Endothelial cell of umbilical vein (primary cell): ENCODE results near the gene UBAC1. TPM values are rescaled to one million over a fixed set of nuclear protein-coding genes. Genes with fewer than 3 reads are reported as not detected.

Experiments used
- BruUV-seq: library from RNA; stranded (reverse); fragments of 400-500 nt; replicated peaks from 2 replicates; lab custom pipeline; 2021; lab: Mats Ljungman, UMichigan
- CTCF ChIA-PET: fragments of 300-600, 350-600 bp; sonication (Branson Sonifier 250); formaldehyde crosslinking; loops from one replicate; lab custom pipeline; 2021; ENCODE audit warnings: antibody characterized with exemption, inconsistent platforms; lab: Charles Lee
- POLR2A ChIA-PET: fragments of 300-600, 350-600 bp; sonication (Branson Sonifier 250); formaldehyde crosslinking; loops from one replicate; lab custom pipeline; 2021; ENCODE audit warnings: antibody characterized with exemption, inconsistent platforms; lab: Charles Lee
- DNase-seq: peaks from one replicate; pipeline ENCODE4 v3.0.0-alpha.2; 2011; ENCODE audit warnings: low read depth, low spot score
- FAIRE-seq: peaks from 2 replicates; lab custom pipeline; 2011; peaks lifted over from hg19 to GRCh38; lab: Jason Lieb, UNC
- H2AFZ ChIP-seq: 2 replicates; pipeline ENCODE4 v1.6.0; 2012; ENCODE audit warnings: low read depth, low read length, control low read depth, inconsistent platforms
- H3K27ac ChIP-seq: 2 replicates; pipeline ENCODE4 v1.5.1; 2011; ENCODE audit warnings: low read depth, mild to moderate bottlenecking, control low read depth, low read length, moderate library complexity; ENCODE audit not compliant: insufficient read depth
- H3K27me3 ChIP-seq, 2 experiments: 2 replicates each; pipeline versions ENCODE4 v1.6.0 to v1.6.1; 2011; ENCODE audit warnings: low read length in 2 of 2, mixed read lengths in 1 of 2; ENCODE audit not compliant: control insufficient read depth in 2 of 2, insufficient read depth in 2 of 2
- H3K36me3 ChIP-seq, 2 experiments: 2 replicates in 1 of 2; 3 replicates in 1 of 2; pipeline ENCODE4 v1.5.1; 2011; ENCODE audit warnings: low read length in 2 of 2, mild to moderate bottlenecking in 1 of 2, moderate library complexity in 1 of 2; ENCODE audit not compliant: control insufficient read depth in 2 of 2, insufficient read depth in 2 of 2; ENCODE audit errors: extremely low read depth in 1 of 2
- H3K4me1 ChIP-seq: 3 replicates; pipeline ENCODE4 v1.5.1; 2011; ENCODE audit warnings: mild to moderate bottlenecking, low read length; ENCODE audit not compliant: control insufficient read depth, insufficient read depth; ENCODE audit errors: extremely low read depth
- H3K4me2 ChIP-seq: 2 replicates; pipeline ENCODE4 v1.6.1; 2011; ENCODE audit warnings: low read length, control low read depth, mixed read lengths; ENCODE audit not compliant: insufficient read depth
- H3K4me3 ChIP-seq, 3 experiments: fragments of 200-600 bp in 1 of 3; sonication (generic), shearing (Covaris generic) in 1 of 3; replicated peaks in 1 of 3; 2 replicates each; pipeline ENCODE4 v1.5.1; 2011 to 2016; ENCODE audit warnings: control low read depth in 3 of 3, low read length in 3 of 3, mild to moderate bottlenecking in 2 of 3, inconsistent platforms in 1 of 3, low read depth in 1 of 3, moderate library complexity in 1 of 3; ENCODE audit not compliant: insufficient read depth in 1 of 3
- H3K79me2 ChIP-seq: 2 replicates; pipeline ENCODE4 v1.6.0; 2012; ENCODE audit warnings: low read length, inconsistent platforms; ENCODE audit not compliant: control insufficient read depth, insufficient read depth
- H3K9ac ChIP-seq: replicated peaks from 2 replicates; pipeline ENCODE3; 2011; ENCODE audit warnings: low read length, control low read depth; ENCODE audit not compliant: insufficient read depth; ENCODE audit errors: extremely low read depth
- H3K9me1 ChIP-seq: replicated peaks from 3 replicates; pipeline ENCODE4 v1.6.0; 2011; ENCODE audit warnings: mild to moderate bottlenecking, low read length; ENCODE audit not compliant: control insufficient read depth, insufficient read depth; ENCODE audit errors: extremely low read depth
- H3K9me3 ChIP-seq: replicated peaks from 2 replicates; pipeline ENCODE4 v1.5.1; 2012; ENCODE audit warnings: low read length, inconsistent platforms; ENCODE audit not compliant: control insufficient read depth, insufficient read depth
- H4K20me1 ChIP-seq: replicated peaks from 2 replicates; pipeline ENCODE3; 2011; ENCODE audit warnings: mild to moderate bottlenecking, low read length; ENCODE audit not compliant: control insufficient read depth, insufficient read depth; ENCODE audit errors: extremely low read depth
- CTCF ChIP-seq, 2 donors: IDR thresholded peaks; 1 replicate in 1 of 2; 2 replicates in 1 of 2; pipeline ENCODE4 v1.5.1; 2011; ENCODE audit warnings: low read length in 2 of 2, mild to moderate bottlenecking in 2 of 2, moderate library complexity in 2 of 2, control low read depth in 1 of 2, inconsistent platforms in 1 of 2, low read depth in 1 of 2; ENCODE audit not compliant: insufficient read depth in 1 of 2; ENCODE audit errors: extremely low read depth in 1 of 2
- EZH2 ChIP-seq: IDR thresholded peaks from 2 replicates; pipeline ENCODE4 v1.6.1; 2012; ENCODE audit warnings: borderline replicate concordance, low read depth, mild to moderate bottlenecking, moderate library complexity, low read length, inconsistent platforms; ENCODE audit not compliant: severe bottlenecking
- FOS ChIP-seq: IDR thresholded peaks from 2 replicates; pipeline ENCODE4 v1.6.1; 2011; ENCODE audit warnings: mild to moderate bottlenecking, low read length, moderate library complexity, borderline replicate concordance; ENCODE audit not compliant: insufficient read depth
- GATA2 ChIP-seq: IDR thresholded peaks from 2 replicates; pipeline ENCODE4 v1.7.0; 2011; ENCODE audit warnings: low read depth, mild to moderate bottlenecking, moderate library complexity, mixed read lengths, low read length; ENCODE audit not compliant: insufficient read length, insufficient read depth
- MAX ChIP-seq: IDR thresholded peaks from 2 replicates; pipeline ENCODE4 v1.6.1; 2011; ENCODE audit not compliant: insufficient read depth, insufficient read length
- POLR2A ChIP-seq: IDR thresholded peaks from 2 replicates; pipeline ENCODE4 v1.6.1; 2012; ENCODE audit warnings: low read depth, mild to moderate bottlenecking, control low read depth, low read length
- POLR2AphosphoS5 ChIP-seq: IDR thresholded peaks from 2 replicates; pipeline ENCODE4 v1.6.1; 2012; ENCODE audit warnings: low read depth, mild to moderate bottlenecking, control low read depth, low read length, moderate library complexity; ENCODE audit not compliant: insufficient read depth
- dilution Hi-C: fragments of 300-500 bp; cut with MboI; formaldehyde crosslinking; loops from one replicate; pipeline ENCODE4 v1.15.0; 2019; ENCODE audit warnings: low sequenced_read_pairs; ENCODE audit not compliant: extremely low pct_ligation_motif_present
- intact Hi-C: fragments of 100-400 bp; cut with micrococcal nuclease; formaldehyde crosslinking; loops from one replicate; pipeline ENCODE4 v1.10.0; 2022
- polyA plus RNA-seq, 4 experiments: library from polyadenylated mRNA; depleted of rRNA in 3 of 4; stranded (reverse) in 3 of 4; unstranded in 1 of 4; fragments of >200 nt; gene quantifications; 2 replicates each; pipeline versions ENCODE4 v1.2.1 to v1.2.3, GENCODE V29; 2011 to 2012; ENCODE audit warnings: missing spikeins in 1 of 4
- total RNA-seq: library from RNA; stranded (reverse); gene quantifications from 2 replicates; pipeline ENCODE4 v1.2.3, GENCODE V29; 2021

UBAC1 gene
- total and polyA plus RNA-seq, 2 donors (not counting 3 experiments of a cell fraction or from before 2014, with no cell fraction given) = 39.5 to 56.7 TPM

GRCh38 chr9:135971111-135971766 lies 10.1 kb upstream of the UBAC1 start:
- CTCF ChIA-PET = no interaction called here
- dilution Hi-C loops = no loop called here
- BruUV-seq = no TSS peak

More at GRCh38 chr9:135971111-135971766, 10.1 kb upstream of the UBAC1 start:
- Histone ChIP-seq H3K4me3 (no peak overlapping the region), H3K9me3 (no peaks in the 10 kb centered on the region), H3K27me3 (no peaks in the 10 kb centered on the region), H3K9ac (no peak overlapping the region), H3K36me3 (no peaks in the 10 kb centered on the region), H3K4me2 (no peak overlapping the region), H3K4me1 (peaks cover 22% of the 10 kb centered on the region), H3K27ac (no peak overlapping the region), H4K20me1 (no peaks in the 10 kb centered on the region), H3K79me2 (no peaks in the 10 kb centered on the region), H2AFZ (no peak overlapping the region), H3K9me1 (no peaks in the 10 kb centered on the region)
- DNase-seq = no peak
- no peak for TF ChIP-seq EZH2
- TF ChIP-seq MAX = no peak
- no peak for TF ChIP-seq POLR2A
- no peak for TF ChIP-seq POLR2AphosphoS5
- TF ChIP-seq GATA2 = no peak
- no peak for TF ChIP-seq CTCF (IDR thresholded peaks at IDR 0.05; ENCODE audit: extremely low read depth in 1 of 2, insufficient read depth in 1 of 2, low read depth in 1 of 2, low read length in 2 of 2)
- TF ChIP-seq FOS = no peak
- POLR2A ChIA-PET = no interaction called here
- intact Hi-C loops = no loop called here
- FAIRE-seq = no peak
